AG10803 (cell line): ENCODE results near the gene IFT122.

ENCODE experiments used
- DNase-seq: peaks from one replicate; pipeline ENCODE4 v3.0.0; 2010; ENCODE audit warnings: low read depth
- H3K4me3 ChIP-seq: 2 replicates; pipeline ENCODE4 v1.5.1; 2011; ENCODE audit warnings: mild to moderate bottlenecking, low read length, control low read depth
- TF ChIP-seq, protein P1 (sequence below): conservative IDR thresholded peaks from 2 replicates; pipeline ENCODE4 v1.5.1; 2011; ENCODE audit warnings: mild to moderate bottlenecking, low read length, control low read depth, inconsistent platforms

Gene IFT122

GRCh38 chr3:129562803-129563202, 122.8 kb downstream of the IFT122 start:
- no peak overlapping the region for H3K4me3 ChIP-seq
- DNase-seq, result no peak
- TF ChIP-seq, protein P1, sequence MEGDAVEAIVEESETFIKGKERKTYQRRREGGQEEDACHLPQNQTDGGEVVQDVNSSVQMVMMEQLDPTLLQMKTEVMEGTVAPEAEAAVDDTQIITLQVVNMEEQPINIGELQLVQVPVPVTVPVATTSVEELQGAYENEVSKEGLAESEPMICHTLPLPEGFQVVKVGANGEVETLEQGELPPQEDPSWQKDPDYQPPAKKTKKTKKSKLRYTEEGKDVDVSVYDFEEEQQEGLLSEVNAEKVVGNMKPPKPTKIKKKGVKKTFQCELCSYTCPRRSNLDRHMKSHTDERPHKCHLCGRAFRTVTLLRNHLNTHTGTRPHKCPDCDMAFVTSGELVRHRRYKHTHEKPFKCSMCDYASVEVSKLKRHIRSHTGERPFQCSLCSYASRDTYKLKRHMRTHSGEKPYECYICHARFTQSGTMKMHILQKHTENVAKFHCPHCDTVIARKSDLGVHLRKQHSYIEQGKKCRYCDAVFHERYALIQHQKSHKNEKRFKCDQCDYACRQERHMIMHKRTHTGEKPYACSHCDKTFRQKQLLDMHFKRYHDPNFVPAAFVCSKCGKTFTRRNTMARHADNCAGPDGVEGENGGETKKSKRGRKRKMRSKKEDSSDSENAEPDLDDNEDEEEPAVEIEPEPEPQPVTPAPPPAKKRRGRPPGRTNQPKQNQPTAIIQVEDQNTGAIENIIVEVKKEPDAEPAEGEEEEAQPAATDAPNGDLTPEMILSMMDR, result no peak

DNA sequence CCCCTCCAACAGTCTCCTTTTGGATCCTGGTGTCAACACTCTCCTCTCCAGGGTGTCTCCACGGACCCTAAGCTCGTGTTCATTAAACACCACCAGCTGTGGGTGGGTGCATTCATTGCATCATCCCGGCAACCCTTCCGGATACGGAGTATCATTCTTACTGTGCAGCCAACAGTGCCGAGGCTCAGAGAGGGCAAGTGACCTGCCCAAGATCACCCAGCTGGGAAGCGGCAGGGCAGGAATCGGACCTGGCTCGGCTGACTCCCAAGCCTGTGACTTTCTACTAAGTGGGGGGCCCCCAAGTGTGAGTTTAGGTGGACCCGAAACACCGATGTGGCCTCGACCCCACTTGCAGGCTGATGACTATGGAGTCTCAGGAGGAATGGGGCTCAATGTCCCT, 123.3 kb downstream of the IFT122 start:
- TF ChIP-seq, protein P1, result no peak
- no peak overlapping the region for H3K4me3 ChIP-seq
- no peak for DNase-seq

- no peak overlapping the region for H3K4me3 ChIP-seq
- DNase-seq, result no peak
- TF ChIP-seq, protein P1, result no peak
Measured at GRCh38 chr3:129563850-129564535, 124.0 kb downstream of the IFT122 start.

GRCh38 chr3:129564981-129565644, 125.1 kb downstream of the IFT122 start:
- no peak for DNase-seq
- H3K4me3 ChIP-seq, result no peak overlapping the region
- TF ChIP-seq, protein P1, result no peak

DNA sequence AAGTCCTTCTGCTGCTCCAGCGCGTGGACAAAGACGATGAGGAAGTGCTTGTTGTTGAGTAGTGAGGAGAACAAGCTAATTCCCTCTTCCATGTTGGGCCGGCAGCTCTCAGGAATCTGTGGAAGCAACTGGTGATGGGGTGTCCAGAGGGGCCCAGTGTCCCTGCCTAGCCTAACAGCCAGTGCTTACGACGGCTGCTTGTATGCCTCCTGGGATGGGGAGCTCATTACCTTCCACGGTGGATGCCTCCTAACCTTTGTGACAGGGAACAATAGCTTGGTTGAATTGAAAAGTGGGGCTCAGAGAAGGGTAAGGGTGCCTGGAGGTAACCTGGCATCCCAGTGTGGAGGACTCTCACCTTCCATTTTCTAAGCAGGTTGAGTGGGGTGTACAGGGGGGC, 125.9 kb downstream of the IFT122 start:
- no peak for DNase-seq
- TF ChIP-seq, protein P1, result no peak

GRCh38 chr3:129567176-129567705, 127.2 kb downstream of the IFT122 start:
- no peak overlapping the region for H3K4me3 ChIP-seq
- TF ChIP-seq, protein P1, result no peak
- peak; percentile 47 for DNase-seq

More for the DNA sequence above, 125.9 kb downstream of the IFT122 start:
- H3K4me3 ChIP-seq, result no peak overlapping the region

DNA sequence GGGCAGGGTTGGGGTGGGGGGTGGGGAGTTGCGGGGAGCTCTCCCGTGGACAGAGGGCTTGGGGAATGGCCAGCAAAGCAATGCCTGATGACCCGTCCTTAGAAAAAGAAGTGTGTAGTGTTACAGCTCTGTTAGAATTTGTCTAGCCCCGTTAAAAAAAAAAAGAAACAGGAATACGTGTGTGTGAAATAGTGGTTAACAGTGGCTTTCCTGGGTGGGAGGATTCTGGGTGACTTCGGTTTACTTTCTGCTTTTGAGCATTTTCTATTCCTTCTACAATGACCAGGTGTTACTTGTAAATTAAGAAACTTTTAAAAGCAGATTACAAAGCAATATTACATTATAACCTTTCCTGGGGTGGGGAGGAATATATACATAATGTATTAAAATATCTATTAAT, 127.9 kb downstream of the IFT122 start:
- TF ChIP-seq, protein P1, result no peak
- DNase-seq, result no peak
- no peak overlapping the region for H3K4me3 ChIP-seq
